Fibroblast of skin of scalp (primary cell): ENCODE results near the gene SLCO3A1.
A peak's percentile ranks its signal among the peaks of the same experiment; 100 is the strongest.

ENCODE experiments used
- DNase-seq: peaks from one replicate; pipeline ENCODE4 v3.0.0-alpha.2; 2013

Gene SLCO3A1

DNA sequence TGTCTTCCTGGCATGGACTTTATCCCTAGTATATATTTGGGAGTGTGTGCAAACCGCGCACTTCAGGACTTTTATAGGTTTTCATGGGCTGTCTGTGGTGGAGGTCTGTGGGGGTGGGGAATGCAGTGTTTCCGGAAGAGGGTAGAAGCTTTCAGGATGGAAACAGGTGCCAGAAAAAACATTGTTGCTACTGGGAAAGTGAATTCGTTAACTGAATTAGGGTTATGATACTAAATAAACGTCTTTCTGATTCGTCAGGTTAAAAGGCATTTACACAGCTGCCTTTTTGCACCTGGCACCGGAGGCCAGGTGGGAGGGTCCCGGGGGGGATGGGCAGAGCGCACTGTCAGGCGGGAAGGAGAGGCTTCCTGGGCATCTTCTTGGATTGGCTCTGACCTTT is 62.1 kb downstream of the SLCO3A1 start:
- no peak for DNase-seq

DNA sequence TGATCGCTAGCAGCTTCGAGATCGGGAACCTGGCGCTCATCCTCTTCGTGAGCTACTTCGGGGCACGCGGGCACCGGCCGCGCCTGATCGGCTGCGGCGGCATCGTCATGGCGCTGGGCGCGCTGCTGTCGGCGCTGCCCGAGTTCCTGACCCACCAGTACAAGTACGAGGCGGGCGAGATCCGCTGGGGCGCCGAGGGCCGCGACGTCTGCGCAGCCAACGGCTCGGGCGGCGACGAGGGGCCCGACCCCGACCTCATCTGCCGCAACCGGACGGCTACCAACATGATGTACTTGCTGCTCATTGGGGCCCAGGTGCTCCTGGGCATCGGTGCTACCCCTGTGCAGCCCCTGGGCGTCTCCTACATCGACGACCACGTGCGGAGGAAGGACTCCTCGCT is 62.5 kb downstream of the SLCO3A1 start:
- DNase-seq = no peak

GRCh38 chr15:91917686-91918360 is 64.3 kb downstream of the SLCO3A1 start:
- DNase-seq = no peak

DNA sequence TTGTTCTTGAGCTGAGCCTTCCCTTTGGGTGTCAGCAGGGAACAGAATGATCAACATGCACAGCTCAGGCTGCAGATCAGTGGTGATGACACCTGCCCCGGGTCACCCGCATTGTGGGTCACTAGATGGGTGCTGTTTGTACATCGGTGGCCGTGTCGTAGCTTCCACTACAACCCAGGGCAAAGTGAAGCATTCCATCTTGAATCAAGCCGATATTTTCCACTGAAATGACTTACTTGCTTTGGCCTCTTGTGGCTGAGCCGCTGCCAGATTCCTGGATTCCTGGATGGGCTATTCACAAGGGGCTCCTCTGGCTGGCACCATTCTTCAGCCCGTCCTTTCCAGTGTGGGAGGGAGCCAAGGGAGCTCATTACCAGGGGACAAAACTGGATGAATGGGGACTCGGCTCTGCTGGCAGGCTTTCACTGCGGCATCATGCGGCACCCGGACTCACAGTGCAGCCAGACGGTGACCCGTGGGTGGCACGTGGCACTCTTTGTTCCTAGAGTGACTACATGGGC is 65.6 kb downstream of the SLCO3A1 start:
- DNase-seq = no peak

DNA sequence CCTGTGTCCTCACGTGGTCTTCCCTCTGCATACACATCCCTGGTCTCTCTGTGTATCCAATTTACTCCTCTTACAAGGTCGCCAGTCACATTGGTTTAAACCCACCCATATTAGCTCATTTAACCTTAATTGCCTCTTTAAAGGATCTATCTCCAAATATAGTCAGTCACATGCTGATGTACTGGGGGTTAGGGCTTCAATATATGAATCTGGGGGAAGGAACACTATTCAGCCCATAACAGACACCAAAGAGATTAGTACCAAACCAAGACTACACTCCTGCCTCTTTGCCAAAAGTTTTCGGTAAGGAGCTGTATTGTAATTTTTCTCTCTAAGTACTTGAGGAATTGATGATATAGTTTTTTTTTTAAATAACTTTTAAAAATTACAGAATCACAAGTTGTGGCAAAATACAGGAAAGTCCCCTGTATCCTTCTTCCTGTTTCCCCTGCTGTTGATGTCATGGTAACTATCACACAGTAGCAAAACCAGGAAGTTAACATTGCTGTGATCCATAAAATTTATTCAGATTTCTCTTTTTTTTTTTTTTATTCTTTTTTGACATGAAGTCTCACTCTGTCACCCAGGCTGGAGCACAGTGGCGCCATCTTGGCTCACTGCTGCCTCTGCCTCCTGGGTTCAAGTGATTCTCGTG is 67.8 kb downstream of the SLCO3A1 start:
- DNase-seq = no peak

GRCh38 chr15:91921843-91922198 is 68.3 kb downstream of the SLCO3A1 start:
- DNase-seq = no peak

- no peak for DNase-seq
Measured at GRCh38 chr15:91922646-91923547, 69.4 kb downstream of the SLCO3A1 start.

DNA sequence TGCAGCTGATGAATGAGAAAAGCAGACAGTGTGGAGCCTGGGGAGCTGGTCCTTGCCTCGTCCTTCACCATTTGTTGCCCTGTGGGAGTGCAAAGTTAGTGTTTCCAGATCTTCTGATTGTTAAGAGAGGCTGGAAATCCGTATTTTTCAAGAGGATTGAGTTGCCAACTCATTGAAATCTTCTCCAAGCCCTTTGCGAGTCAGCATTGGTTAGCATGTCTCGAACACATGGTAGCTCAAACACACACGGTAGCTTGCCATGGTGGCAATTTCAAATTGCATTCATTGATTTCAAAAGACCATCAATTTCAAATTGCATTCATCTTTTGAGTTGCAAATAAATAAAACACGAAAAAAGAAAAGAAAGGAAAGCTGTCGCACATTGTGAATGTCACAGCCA is 70.7 kb downstream of the SLCO3A1 start:
- no peak for DNase-seq

- DNase-seq = no peak
Measured at GRCh38 chr15:91924837-91925495, 71.5 kb downstream of the SLCO3A1 start.

- DNase-seq = no peak
Measured at GRCh38 chr15:91925794-91926193, 72.3 kb downstream of the SLCO3A1 start.

- DNase-seq = peak; percentile 18
Measured at GRCh38 chr15:91926908-91927270, 73.4 kb downstream of the SLCO3A1 start.

DNA sequence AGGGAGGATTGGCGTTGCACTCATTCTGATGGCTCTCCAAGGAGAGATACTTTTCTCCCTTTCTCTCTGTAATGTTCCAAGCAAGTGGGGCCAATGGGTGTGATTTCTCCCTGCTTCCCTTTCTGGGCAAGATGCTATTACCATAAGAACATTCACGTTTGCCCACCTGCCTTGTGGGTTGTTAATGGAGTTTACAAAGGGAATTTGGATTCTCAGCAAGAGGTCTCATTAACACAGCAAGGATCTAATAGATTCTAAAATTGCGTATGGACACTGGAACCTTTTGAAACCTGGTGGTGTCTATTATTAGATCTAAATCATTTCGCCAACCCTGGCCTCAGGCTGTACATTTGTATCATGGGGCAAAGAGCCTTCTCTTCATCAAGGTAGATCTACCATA is 74.1 kb downstream of the SLCO3A1 start:
- DNase-seq = no peak

- no peak for DNase-seq
Measured at GRCh38 chr15:91928675-91929074, 75.2 kb downstream of the SLCO3A1 start.

GRCh38 chr15:91929509-91929908 is 76.0 kb downstream of the SLCO3A1 start:
- no peak for DNase-seq

- DNase-seq = no peak
Measured at GRCh38 chr15:91930092-91930491, 76.6 kb downstream of the SLCO3A1 start.

DNA sequence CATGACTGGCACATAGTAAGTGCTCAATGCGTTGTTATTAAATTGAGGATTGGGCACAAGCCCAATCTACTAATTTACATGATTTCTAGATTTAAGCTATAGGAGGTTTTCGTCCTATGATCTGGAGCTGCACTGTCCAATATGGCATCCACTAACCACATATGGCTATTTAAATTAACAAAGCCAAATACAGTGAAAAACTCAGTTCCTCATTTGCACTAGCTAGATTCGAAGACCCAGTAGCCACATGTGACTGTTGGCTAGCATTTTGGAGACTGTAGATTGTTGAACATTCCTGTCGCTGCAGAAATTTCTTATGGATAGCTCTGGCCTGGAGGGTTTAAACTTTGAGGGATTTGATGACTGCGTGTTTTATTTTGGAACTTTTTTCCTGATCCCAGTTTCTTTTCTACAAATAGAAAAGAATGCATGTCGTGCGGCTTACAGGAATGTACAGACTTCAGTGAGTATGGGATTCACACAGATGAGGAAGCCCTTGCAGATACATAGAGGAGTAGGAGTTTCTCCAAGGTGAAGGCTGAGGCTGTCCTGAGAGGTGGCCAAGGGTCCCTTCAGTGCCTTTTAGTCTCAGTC is 82.8 kb downstream of the SLCO3A1 start:
- peak; percentile 13 for DNase-seq

GRCh38 chr15:91936927-91937326 is 83.4 kb downstream of the SLCO3A1 start:
- no peak for DNase-seq

DNA sequence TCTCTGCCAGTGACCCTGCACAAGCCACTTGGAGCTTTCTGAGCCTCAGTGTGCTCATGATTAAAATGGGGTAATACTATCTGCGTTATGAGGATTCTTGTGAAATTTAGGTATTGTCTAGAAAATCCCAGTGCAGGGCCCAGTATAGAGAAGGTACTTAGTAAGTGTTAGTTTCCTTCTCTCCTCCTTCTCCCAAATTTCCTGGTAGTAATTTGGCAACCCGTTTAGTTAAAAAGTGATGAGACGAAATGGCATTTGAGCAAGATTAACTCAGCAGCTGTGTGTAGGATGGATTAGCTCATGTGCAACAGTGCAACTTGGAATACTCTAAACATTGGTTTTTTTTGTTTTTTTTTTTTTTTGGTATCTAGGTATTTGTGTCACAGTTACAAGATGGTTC is 84.6 kb downstream of the SLCO3A1 start:
- no peak for DNase-seq

DNA sequence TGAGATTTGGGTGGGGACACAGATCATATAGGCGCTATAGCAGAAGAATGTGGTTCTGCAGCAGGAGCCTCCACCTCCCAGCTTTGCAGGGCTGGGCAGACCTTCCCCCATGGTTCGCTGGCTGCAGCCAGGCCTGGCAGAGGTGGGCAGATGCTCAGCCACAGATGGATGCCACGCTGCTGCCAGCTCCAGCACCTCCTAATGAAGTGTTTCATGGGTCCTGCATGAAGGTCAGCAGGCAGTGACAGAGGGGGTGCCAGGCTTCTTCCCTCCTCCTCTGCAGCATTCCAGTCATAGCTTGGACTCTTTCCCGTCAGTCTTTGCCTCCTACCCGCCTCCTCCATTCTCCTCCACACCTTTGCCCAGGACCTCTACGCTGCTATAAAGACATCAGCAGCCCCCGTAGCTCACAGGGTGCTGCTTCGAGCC is 85.9 kb downstream of the SLCO3A1 start:
- DNase-seq = no peak

DNA sequence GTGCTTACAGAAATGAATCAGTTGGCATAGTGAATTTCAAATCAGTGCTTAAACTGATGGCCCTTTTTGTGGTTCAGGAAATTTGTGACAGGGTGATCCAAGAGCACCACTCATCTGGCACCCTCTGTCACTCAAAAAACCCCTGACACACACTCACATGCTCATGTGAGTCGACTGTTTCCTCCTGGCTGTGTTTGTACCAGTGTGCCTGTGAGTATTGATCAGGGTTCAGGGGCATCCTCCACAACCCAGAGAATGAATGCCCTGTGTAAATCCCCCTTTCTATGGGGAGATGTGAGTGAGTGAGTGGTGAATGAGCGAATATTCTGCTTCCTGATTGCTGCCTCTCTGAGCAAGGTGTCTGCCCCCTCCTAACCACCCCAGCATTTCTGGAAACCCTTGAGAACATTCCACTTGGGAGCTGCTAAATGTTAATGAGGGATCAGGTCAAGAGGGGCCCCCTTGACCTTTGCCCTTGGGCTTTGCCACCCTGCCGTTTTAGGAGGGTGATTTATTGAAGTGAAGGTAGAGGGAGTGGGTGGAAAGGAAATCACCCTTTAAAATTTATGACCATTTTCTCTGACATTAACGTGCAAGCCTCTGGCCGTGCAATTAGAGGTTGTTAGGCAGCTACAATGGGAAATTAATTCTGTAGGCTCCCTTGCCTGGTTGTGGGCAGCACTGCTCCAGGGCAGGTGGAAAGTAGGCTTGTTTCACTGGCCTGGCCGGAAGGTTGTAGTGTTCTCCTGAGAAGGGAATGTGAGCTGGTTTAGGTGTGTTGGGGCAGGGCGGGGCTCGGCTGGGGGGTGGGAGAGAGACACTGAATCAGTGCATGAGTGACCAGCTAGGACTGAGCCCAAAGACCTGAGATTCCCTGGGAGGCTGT is 87.2 kb downstream of the SLCO3A1 start:
- no peak for DNase-seq
